ENCODE results near the gene BLTP3A. TPM values are rescaled to one million over a fixed set of nuclear protein-coding genes. Genes with fewer than 3 reads are reported as not detected.

BLTP3A gene
- total RNA-seq, 1 donor from 2014 or later, result 19.9 TPM

DNA sequence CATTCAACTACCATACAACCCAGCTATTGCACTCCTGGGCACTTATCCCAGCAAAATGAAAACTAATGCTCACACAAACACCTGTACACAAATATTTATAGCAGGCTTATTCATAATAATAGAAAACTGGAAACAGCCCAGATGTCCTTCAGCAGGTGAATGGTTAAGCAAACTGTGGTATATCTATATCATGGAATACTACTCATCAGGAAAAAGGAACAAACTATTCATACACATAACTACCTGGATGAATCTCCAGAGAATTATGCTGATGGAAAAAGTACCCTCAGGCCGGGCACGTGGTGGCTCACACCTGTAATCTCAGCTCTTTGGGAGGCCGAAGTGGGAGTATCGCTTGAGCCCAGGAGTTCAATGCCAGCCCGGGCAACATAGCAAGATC is 3.8 kb upstream of the BLTP3A start:
- Mint-ChIP-seq H3K36me3 (ENCODE audit: low read depth) (no peaks in the 10 kb centered on the region), H3K27ac (ENCODE audit: unreplicated experiment) (no peak overlapping the region), H3K4me3 (peak overlapping the region; percentile 39), H3K4me1 (peaks cover 17% of the 10 kb centered on the region), H3K27me3 (ENCODE audit: low read depth) (no peaks in the 10 kb centered on the region), H3K9me3 (no peaks in the 10 kb centered on the region)
- DNase-seq (ENCODE audit: low read depth, low spot score), result no peak
- TF ChIP-seq, protein P1, sequence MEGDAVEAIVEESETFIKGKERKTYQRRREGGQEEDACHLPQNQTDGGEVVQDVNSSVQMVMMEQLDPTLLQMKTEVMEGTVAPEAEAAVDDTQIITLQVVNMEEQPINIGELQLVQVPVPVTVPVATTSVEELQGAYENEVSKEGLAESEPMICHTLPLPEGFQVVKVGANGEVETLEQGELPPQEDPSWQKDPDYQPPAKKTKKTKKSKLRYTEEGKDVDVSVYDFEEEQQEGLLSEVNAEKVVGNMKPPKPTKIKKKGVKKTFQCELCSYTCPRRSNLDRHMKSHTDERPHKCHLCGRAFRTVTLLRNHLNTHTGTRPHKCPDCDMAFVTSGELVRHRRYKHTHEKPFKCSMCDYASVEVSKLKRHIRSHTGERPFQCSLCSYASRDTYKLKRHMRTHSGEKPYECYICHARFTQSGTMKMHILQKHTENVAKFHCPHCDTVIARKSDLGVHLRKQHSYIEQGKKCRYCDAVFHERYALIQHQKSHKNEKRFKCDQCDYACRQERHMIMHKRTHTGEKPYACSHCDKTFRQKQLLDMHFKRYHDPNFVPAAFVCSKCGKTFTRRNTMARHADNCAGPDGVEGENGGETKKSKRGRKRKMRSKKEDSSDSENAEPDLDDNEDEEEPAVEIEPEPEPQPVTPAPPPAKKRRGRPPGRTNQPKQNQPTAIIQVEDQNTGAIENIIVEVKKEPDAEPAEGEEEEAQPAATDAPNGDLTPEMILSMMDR (conservative IDR thresholded peaks at IDR 0.05), result no peak

DNA sequence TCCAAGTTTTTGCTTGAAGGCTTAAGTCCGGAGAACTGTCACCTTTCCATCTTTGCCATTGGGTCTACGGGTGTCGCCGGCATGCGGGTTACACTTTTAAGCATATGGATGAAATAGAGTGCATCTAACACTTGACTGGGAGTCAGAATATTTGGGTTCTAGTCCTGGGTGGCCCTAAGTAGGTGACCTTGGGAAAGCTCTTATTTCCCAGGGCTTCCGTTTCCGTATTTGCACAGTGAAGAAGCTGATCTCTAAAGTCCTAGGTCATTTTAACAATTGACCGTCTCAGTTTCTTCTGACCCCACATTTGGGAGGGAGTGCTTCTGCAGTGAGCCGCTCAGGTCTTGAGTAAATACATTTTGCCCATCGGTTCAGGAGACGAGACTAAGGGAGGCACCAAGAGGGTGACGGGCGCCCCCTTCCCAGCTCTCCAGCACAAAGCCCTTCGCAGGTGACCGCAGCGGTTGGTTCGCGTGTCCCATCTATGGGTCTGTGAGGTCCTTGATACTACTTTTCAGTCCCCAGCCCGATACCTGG is 651 bp upstream of the BLTP3A start:
- TF ChIP-seq, protein P1 (conservative IDR thresholded peaks at IDR 0.05), result peak; percentile 39
- H3K27ac Mint-ChIP-seq (ENCODE audit: unreplicated experiment), result peak overlapping the region; percentile 98
- no peaks in the 10 kb centered on the region for H3K36me3 Mint-ChIP-seq (ENCODE audit: low read depth)
- DNase-seq (ENCODE audit: low read depth, low spot score), result no peak
- no peaks in the 10 kb centered on the region for H3K27me3 Mint-ChIP-seq (ENCODE audit: low read depth)
- H3K4me3 Mint-ChIP-seq, result peak overlapping the region; percentile 99
- peaks cover 32% of the 10 kb centered on the region for H3K4me1 Mint-ChIP-seq
- H3K9me3 Mint-ChIP-seq, result no peaks in the 10 kb centered on the region

DNA sequence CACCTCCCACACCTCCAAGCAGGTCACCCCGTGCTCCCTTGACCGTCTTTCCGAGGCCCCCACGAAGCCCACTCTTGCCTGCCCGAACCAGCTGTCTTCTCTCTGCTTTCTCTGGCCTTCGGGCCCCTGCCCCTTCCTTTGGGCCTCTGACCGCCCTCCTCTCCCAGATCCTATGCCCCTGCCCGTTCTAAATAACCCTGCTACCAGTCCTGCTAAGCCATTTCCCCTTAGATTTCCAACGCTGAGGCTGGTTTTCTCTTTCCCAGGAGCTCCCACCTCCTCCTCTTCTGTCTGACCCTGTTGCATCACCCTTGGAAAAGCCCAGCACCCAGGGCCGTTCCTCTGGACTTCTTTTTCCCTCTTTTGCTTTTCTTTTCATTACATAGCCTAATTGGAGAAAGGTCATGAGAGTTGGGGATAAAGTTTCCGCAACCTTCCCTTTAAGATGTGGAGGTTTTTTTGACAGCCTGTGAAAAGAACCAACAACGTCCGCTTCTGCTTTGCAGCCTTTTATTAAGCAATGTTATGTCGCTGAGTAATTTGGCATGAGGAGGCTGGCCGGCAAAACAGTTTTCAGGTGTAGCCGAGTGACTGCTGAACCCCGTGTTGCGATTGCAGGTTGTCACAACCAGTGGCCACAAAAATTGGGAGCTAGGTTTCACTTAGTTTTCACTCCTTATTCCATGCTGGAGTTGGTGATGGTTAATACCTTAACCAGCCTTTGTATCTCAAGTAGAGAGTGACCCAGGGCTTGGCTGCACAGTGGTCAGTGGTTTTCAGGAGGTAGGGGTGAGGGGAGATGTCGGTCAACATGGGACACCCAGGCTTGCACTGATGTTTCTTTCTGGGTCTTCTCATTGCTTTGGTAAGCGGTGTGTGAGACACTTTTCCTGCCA is 970 bp downstream of the BLTP3A start:
- Mint-ChIP-seq H3K4me3 (peak overlapping the region; percentile 99), H3K27me3 (ENCODE audit: low read depth) (no peaks in the 10 kb centered on the region), H3K36me3 (ENCODE audit: low read depth) (no peaks in the 10 kb centered on the region), H3K9me3 (no peaks in the 10 kb centered on the region), H3K27ac (ENCODE audit: unreplicated experiment) (peak overlapping the region; percentile 99), H3K4me1 (peaks cover 32% of the 10 kb centered on the region)
- TF ChIP-seq, protein P1 (conservative IDR thresholded peaks at IDR 0.05), result no peak
- DNase-seq (ENCODE audit: low read depth, low spot score), result peak; percentile 6

DNA sequence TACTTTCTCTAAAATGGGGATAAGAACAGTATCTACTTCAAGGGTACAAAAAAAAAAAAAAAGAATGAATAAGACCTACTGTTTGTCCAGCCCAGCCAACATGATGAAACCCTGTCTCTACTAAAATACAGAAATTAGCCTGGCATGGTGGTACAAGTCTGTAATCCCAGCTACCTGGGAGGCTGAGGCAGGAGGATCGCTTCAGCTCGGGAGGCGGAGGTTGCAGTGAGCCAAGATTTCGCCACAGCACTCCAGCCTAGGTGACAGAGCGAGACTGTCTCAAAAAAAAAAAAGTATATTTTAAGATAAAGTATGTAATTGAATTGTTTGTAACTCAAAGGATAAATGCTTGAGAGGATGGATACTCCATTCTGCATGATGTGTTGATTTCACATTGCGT is 2.0 kb downstream of the BLTP3A start:
- Mint-ChIP-seq H3K4me1 (peaks cover 32% of the 10 kb centered on the region), H3K27me3 (ENCODE audit: low read depth) (no peaks in the 10 kb centered on the region), H3K9me3 (no peaks in the 10 kb centered on the region), H3K36me3 (ENCODE audit: low read depth) (no peaks in the 10 kb centered on the region), H3K27ac (ENCODE audit: unreplicated experiment) (no peak overlapping the region), H3K4me3 (peak overlapping the region; percentile 99)
- TF ChIP-seq, protein P1 (conservative IDR thresholded peaks at IDR 0.05), result no peak
- DNase-seq (ENCODE audit: low read depth, low spot score), result no peak

DNA sequence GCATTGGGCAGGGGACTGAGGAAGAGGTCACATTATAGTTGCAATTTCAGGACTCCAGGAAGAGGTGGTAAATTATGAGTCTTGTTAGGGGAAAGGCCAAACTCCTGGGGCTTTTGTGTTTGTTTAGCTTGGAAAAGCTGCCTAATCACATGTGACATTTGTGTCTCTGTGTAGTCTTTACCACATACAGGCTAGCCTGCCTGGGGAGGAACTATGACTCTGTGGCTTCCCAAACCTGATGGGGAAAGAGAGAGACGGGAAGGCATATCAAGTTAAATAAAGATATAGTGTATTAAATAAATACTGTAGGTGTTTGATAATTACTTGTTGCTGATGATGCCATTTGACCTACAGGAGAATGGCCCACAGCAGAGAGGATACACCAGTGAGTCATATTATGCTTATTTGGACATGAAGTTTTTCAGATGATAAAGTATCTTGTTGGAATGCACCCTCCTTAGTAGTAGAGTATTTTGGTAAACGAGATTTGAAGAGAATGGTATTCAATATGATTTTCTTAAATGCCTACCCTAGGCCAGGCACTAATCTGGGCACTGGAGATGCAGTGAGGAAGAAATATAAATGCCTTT is 4.0 kb downstream of the BLTP3A start:
- Mint-ChIP-seq H3K9me3 (no peaks in the 10 kb centered on the region), H3K4me1 (peaks cover 34% of the 10 kb centered on the region), H3K27ac (ENCODE audit: unreplicated experiment) (no peak overlapping the region), H3K4me3 (peak overlapping the region; percentile 32), H3K36me3 (ENCODE audit: low read depth) (no peaks in the 10 kb centered on the region), H3K27me3 (ENCODE audit: low read depth) (no peaks in the 10 kb centered on the region)
- TF ChIP-seq, protein P1 (conservative IDR thresholded peaks at IDR 0.05), result no peak
- DNase-seq (ENCODE audit: low read depth, low spot score), result no peak
